T-helper 2 cell (primary cell): ENCODE measurements around the gene PI4KA.

Experiments
- DNase-seq, 5 experiments: peaks; one replicate each; pipeline versions ENCODE4 v3.0.0 to v3.0.0-alpha.2; 2012 to 2022

The PI4KA gene

GRCh38 chr22:20815477-20816050, 43.0 kb downstream of the PI4KA start:
- no peak for DNase-seq

DNA sequence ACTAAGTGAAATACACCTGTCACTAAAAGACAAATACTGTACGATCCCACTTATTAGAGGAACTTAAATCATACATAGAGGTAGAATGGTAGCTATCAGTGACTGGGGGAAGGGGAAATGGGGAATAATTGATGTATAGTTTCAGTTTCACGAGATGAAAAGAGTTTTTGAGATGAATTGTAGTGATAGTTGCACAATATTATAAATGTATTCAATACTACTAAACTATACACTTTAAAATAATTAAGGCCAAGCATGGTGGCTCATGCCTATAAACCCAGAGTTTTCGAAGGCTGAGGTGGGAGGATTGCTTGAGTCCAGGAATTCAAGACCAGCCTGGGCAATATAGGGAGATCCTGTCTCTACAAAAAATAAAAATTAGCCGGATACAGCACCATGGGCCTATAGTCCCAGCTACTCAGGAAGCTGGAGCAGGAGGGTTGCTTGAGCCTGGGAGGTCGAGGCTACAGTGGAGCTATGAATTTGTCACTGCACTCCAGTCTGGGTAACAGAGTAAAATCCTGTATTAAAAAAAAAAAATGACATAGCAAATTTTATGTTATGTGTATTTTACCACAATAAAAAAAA, 44.3 kb downstream of the PI4KA start:
- no peak for DNase-seq

DNA sequence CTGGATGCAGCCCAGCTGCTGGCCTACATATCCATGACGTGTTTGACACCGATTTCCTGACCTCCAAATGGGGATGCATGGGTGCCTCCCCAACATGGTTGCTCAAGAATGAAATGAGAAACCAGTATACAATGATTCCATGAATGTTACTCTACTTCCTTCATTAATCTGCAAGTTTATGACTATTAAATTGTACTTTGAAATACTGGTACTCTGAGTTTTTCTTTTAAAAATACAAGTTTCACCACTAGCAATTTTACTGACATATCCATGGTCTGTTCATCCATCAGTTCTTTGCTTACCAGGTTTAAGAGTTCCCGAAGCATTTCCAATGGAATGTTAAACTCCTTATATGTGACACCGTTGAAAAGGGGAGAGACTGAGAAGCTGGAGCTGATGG, 45.6 kb downstream of the PI4KA start:
- no peak for DNase-seq

- DNase-seq = no peak
Measured at GRCh38 chr22:20811971-20812660, 46.5 kb downstream of the PI4KA start.

GRCh38 chr22:20811171-20811570, 47.4 kb downstream of the PI4KA start:
- no peak for DNase-seq

GRCh38 chr22:20810645-20811044, 48.0 kb downstream of the PI4KA start:
- DNase-seq = no peak

- DNase-seq = no peak
Measured at GRCh38 chr22:20809538-20810185, 48.9 kb downstream of the PI4KA start.

- DNase-seq = no peak
Measured at GRCh38 chr22:20808844-20809243, 49.8 kb downstream of the PI4KA start.

GRCh38 chr22:20807315-20807752, 51.3 kb downstream of the PI4KA start:
- DNase-seq = no peak

- DNase-seq = no peak
Measured at GRCh38 chr22:20805972-20806471, 52.6 kb downstream of the PI4KA start.

DNA sequence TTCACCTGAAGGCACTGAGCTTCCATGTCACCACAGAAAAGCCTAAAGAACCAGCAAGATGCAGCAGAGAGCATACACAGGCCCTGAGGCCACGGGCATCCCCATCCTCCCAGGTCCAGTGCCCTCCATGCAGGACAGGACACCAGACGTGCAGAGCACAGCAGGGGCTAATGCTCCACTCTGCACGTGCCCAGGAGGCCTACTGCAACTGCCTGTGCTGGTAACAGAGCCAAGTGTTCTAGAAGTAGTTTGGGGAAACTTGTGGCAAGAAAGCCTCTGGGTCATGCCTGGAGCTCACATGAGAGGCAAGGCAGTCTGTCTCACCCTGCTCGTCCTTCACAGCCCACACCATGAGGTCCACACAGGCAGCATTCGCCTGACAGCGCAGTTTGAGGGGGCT, 54.0 kb downstream of the PI4KA start:
- DNase-seq = no peak

GRCh38 chr22:20803696-20804324, 54.8 kb downstream of the PI4KA start:
- peak in 1 of 5 experiments; percentile 48 for DNase-seq

- DNase-seq = no peak
Measured at GRCh38 chr22:20802922-20803553, 55.6 kb downstream of the PI4KA start.

DNA sequence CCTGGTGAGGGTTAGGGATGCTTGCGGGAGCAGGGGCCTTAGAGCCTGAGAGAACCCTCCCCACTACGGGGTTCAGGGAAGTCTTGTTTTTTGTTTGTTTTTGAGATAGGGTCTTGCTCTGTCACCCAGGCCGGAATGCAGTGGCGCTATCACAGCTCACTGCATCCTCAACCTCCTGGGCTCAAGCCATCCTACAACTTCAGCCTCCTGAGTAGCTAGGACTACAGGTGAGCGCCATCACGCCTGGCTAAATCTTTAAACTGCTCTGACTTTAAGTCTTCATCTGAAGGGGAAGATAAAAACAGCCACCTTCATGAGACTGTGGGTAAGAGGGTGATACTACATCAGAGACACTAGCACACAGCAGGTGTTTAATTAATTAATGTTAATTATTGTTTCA, 56.2 kb downstream of the PI4KA start:
- no peak for DNase-seq

DNA sequence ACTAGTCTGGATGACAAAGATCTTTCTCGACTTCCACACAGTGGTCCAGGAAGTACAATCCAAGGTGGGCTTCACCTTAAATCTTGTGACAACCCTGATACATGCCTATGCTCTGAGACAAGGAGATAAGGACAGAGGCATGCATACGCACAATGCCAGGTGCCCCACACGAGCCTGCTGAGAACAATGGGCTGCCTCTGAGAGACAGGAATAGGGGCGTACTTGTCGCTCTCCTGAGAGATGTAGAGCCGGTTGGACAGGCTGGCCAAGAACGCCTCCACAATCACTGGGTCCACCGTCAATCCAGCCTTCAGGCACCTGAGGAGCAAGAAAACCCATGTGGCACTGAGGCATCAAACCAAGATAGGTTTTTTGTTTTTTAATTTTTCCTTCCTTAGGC, 59.2 kb downstream of the PI4KA start:
- DNase-seq = no peak

DNA sequence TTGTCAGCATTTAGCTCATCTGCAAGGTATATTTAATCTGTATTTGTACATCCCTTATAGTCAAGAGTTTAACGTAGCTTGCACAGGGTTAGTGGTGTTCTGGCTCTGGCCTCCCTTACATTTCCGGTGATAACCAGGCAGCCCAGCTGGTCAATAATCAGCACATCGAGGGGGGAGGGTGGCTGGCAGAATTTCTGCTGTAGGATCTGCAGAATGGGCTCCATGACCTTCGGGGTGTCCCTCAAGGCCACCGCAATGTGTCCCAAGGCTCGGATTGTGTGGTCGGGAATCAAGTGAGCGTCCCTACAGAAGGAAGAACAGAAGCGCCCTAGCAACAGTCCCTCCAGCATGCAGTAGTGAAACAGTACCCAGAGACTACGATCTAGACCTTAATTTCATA, 59.6 kb downstream of the PI4KA start:
- DNase-seq = no peak

DNA sequence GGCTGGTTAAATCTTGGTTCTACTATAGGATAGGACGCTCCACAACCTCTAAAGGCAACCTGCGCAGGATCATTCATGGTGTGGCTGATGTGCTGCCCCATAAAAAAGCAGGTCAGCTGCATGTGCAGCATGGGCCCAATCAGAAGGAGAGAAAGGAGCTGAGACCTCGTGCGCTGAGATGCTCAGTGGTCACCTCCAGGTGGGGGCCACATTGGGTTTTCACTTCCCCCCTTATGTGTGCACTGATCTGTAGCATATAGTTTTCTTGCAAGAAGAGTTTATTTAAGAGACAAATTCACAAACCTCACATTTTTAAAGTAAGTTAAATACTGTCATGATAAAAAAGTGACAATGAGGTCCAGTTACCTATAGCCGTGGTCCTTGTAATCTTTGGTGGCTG, 60.4 kb downstream of the PI4KA start:
- DNase-seq = no peak

DNA sequence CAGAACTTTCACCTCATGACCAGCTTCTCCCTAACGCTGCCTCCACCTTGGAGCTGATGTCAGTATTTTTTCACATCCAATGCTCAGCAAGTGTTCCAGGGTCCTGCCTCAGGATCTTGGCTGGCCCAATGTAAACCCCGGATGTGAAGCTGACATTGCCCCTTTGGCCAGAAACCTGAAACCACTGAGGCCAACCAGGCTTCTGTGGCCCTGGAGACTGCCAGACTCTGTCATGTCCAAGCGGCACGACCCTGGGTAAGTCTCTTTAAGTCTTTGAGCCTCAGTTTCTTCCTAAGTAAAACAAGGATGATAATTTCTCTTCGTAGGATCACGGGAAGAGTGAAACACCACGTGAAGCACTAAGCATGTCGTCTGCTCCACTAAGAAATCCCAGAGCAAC, 61.9 kb downstream of the PI4KA start:
- DNase-seq = no peak

DNA sequence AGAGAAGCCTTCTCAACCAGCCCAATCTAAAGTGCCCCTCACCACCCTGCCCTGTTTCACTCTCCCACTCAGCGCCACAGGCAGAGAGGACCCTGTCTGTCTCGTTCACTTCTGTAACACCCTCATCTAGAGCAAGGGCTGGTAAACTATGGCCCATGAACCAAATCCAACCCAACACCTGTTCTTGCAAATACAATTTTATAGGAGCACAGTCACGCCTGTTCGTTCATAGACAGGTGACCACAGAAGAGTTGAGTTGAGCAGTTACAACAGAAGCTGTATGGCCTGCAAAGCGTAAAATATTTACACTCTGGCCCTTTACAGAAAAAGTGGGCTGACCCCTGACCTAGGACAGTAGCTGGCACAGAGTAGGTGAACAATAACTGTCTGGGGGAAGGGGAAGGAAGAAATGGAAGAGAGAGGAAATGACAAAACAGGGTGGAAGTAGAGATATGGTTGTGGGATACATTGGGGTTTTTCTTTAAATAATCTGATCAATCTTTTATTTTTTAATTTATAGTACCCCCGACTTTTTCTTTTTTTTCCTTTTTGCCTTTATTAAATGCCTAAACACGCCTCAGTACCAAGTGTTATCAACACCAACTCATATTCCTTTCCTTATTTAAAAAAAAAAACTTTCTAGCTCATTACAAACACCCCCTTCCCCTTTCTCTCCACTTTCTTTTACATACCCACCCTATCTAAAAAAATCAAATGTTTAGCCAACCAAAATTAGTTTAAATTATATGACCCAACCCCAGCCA, 63.8 kb downstream of the PI4KA start:
- DNase-seq = no peak

DNA sequence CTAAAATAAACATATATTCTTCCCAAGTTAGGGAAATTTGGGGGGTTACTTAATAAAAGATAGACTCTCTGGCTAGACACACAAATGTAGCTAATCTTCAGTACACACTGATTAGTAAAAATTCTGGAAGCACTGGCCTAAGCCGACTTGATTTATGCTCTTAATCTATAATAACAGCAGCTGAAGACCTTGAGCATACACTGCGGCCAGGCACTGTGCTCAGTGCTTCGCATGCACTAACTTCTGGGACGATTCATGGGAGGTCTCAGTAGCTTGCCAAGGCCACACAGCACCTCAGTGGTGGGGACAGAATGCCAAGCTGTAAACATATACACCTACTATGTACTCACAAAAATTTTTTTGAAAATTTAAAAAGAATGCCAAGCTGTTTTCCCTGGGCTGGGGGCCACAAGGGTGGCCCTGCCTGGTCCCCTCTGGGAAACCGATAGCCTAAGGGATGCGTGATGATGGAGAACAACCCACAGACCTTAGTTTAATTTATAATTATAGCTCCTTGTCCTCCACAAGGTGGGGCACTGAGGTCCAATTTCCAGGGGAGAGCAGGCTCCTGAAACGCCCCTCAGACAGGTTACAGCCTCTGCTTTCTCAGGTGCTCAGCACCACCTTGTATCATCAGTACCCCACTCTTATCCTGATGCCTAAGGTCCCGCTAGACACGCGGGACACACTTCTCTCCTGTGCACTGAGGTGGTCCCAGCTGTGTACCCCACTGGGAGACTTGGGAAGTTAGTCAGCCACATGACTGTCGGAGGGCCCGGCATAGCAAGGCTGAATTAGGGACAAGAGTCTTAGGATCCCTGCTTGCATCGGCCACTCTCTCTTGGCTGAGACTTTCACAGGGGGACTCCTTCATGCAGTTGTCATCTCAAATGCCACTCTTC, 64.6 kb downstream of the PI4KA start:
- DNase-seq = no peak
